Effector memory CD8-positive, alpha-beta T cell (primary cell): Measurements from ENCODE around the gene PDZD4.

Experiments used
- ATAC-seq: fragments of 150-1000 bp; cut with Tn5 transposase; replicated peaks from 2 replicates; pipeline ENCODE4 v1.10.0; 2021; ENCODE audit warnings: mild to moderate bottlenecking, moderate library complexity
- DNase-seq, 3 experiments: peaks; one replicate each; pipeline ENCODE4 v3.0.0; 2021
- H3K27ac Mint-ChIP-seq, 2 donors: one replicate each; pipeline ENCODE4 v1.8.0; 2022; ENCODE audit warnings: mild to moderate bottlenecking in 2 of 2, mixed read lengths in 2 of 2, moderate library complexity in 2 of 2
- H3K27me3 Mint-ChIP-seq, 2 donors: one replicate each; pipeline ENCODE4 v1.8.0; 2022; ENCODE audit warnings: mixed read lengths in 2 of 2
- H3K36me3 Mint-ChIP-seq: one replicate; pipeline ENCODE4 v1.8.0; 2022; ENCODE audit warnings: mild to moderate bottlenecking, moderate library complexity, mixed read lengths; ENCODE audit not compliant: insufficient read depth
- H3K4me1 Mint-ChIP-seq, 2 donors: one replicate each; pipeline ENCODE4 v1.8.0; 2022; ENCODE audit warnings: low read depth in 2 of 2, mixed read lengths in 2 of 2
- H3K4me3 Mint-ChIP-seq, 2 donors: one replicate each; pipeline ENCODE4 v1.8.0; 2022; ENCODE audit warnings: mild to moderate bottlenecking in 2 of 2, mixed read lengths in 2 of 2, moderate library complexity in 2 of 2
- H3K9me3 Mint-ChIP-seq, 2 donors: one replicate each; pipeline ENCODE4 v1.8.0; 2022; ENCODE audit warnings: mixed read lengths in 2 of 2

The PDZD4 gene

DNA sequence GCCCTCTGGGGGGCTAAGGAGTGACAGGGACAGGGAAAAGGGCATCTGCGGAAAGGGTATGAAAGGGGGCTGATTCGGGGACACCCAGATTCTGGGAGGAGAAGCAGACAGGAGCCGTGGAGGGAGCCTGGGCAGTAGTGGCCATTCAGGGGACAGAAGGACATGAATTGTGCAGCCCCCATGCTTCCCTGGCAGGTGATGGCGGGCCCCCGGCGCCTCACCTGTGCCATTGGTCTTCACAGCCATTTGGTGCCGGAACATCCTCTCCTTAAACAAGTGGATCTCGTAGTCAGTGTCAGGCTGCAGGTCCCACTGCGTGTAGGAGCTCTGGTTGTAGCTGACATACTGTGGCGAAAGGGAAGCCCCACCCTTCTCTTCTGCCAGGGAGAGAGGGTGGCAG is 33.8 kb upstream of the PDZD4 start:
- Mint-ChIP-seq H3K27ac (no peak overlapping the region), H3K9me3 (no peaks in the 10 kb centered on the region), H3K36me3 (no peaks in the 10 kb centered on the region), H3K4me1 (no peaks in the 10 kb centered on the region), H3K4me3 (no peak overlapping the region), H3K27me3 (no peaks in the 10 kb centered on the region)
- ATAC-seq, result no peak
- DNase-seq, result no peak

DNA sequence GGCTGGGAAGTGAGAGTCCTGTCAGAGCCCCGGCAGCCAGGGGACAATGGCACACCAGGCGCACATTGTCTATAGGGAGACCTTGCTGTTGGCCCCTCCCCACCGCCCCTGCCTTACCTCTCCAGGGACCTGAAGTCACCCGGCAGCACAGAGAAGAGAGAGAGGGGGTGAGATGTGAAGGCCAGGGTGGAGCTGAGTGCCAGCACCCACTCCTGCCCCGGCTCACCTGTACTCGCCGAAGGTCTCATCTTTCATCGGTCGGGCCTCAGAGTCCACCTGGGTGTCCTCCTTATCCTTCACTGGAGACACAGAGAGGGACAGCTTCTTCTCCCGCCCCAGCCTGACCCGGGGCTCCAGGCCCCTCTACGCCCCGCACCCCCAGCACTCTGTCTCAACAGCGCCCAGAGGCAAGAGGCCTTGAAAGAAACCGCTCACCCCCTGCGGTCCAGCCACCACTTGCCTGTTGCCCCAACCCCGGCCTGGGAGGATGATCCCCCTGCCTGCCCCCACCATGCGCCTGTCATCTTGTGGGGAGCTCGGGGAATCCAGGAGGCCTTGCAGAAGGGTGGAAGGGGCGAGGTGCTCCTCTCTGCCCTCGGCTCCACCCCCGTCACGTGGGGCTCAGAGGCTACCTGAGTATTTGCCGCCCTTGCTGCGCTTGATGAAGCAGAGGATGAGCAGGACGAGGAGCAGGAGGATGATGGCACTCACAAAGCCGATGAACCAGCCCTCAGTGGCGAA is 33.1 kb upstream of the PDZD4 start:
- DNase-seq, result no peak
- Mint-ChIP-seq H3K27ac (no peak overlapping the region), H3K27me3 (no peaks in the 10 kb centered on the region), H3K4me3 (no peak overlapping the region), H3K36me3 (no peaks in the 10 kb centered on the region), H3K4me1 (no peaks in the 10 kb centered on the region), H3K9me3 (no peaks in the 10 kb centered on the region)
- no peak for ATAC-seq

DNA sequence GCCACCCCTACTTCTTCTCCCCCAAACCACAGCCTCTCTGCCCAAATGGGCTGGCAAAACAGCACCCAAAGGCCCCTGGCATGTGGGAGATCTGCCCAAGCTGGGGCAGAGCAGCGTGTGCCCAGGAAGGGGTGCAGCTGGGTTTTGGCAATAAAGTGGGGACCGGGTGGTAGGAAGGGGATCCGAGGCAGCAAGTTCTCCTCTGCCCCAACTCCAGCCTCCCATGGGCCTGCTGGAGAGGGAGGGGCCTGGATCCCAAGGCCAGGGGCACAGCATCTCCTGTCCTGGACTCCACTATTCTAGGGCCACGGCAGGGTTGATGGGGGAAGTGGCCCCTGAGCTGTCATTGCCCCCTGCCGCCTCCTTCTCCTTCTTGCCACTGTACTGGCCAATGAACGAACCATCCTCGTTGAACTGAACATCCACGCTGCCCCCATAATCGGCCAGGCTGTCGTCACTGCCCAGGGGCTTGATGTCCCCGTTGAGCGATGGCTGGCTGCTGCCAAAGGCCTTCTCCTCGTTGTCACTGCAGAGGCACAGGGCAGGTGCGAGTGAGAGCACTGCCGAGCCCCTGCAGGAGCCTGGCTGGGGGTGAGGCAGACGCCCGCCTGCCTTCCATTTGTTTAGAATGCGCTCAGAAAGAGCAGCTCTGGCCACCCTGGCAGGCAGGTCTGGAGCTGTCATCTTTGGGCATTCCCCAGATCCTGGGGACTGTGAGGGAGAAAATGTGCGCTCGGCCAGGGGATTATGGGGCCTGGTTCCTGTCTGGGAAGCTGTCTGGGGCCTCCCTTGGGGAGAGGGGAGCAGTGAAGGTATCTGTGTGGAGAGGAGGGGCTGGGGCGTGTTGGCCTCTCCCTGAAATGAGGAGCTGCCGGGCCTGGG is 32.3 kb upstream of the PDZD4 start:
- Mint-ChIP-seq H3K9me3 (no peaks in the 10 kb centered on the region), H3K4me3 (no peak overlapping the region), H3K27me3 (no peaks in the 10 kb centered on the region), H3K36me3 (no peaks in the 10 kb centered on the region), H3K27ac (no peak overlapping the region), H3K4me1 (peaks cover 2 to 5% of the 10 kb centered on the region in 2 donors)
- ATAC-seq (no peak), DNase-seq (no peak)

DNA sequence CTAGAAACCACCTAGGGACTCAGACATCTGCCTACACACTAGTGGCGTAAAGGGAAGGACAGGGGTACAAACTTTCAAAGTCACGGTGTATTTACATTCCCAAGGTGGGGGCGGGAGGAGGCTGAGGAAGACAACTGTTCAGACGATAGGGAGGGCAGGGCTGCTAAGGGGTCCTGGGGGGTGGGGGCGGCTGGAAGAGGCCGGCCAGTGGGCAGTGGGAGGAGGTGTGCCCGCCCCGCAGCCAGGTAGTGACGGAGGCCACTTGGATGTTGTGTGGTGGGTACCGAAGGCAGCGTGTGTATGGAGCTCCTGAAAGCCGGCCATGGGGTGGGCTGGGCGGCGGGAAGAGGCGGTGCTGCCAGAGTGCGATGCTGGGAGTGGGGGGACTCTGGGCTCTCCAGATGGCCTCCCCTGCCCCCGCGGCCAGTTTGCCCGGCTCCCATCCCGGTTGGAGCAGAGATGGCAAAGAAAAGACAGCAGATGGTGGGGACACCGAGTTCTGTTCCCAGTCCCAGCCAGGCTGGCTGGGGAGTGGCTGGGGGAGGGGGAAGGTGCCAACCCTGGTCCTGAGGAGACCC is 31.5 kb upstream of the PDZD4 start:
- Mint-ChIP-seq H3K4me1 (peaks cover 9 to 12% of the 10 kb centered on the region in 2 donors), H3K36me3 (no peaks in the 10 kb centered on the region), H3K4me3 (no peak overlapping the region), H3K27ac (no peak overlapping the region), H3K27me3 (no peaks in the 10 kb centered on the region), H3K9me3 (no peaks in the 10 kb centered on the region)
- DNase-seq (no peak), ATAC-seq (no peak)

DNA sequence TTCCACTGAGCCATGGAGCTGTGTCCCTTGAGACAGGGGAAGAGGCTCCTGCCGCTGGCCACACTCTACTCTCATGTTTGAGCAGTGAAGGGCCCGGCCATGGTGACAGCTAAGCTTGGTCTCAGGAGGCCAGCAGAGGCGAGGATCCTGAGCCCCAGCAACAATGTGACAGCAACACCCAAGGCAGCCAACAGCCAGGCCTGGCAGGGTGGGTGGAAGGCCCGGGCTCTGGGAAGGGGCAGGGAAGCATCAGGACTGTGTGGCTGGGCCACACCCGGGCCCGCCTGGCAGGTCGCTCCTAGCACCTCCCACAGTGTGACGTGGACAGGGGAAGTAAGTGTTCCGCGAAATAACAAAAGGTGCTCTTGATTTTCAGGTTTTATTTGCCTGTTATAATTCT is 30.8 kb upstream of the PDZD4 start:
- Mint-ChIP-seq H3K4me1 (peaks cover 10 to 16% of the 10 kb centered on the region in 2 donors), H3K36me3 (no peaks in the 10 kb centered on the region), H3K27me3 (no peaks in the 10 kb centered on the region), H3K4me3 (no peak overlapping the region), H3K9me3 (no peaks in the 10 kb centered on the region), H3K27ac (no peak overlapping the region)
- ATAC-seq (no peak), DNase-seq (no peak)

DNA sequence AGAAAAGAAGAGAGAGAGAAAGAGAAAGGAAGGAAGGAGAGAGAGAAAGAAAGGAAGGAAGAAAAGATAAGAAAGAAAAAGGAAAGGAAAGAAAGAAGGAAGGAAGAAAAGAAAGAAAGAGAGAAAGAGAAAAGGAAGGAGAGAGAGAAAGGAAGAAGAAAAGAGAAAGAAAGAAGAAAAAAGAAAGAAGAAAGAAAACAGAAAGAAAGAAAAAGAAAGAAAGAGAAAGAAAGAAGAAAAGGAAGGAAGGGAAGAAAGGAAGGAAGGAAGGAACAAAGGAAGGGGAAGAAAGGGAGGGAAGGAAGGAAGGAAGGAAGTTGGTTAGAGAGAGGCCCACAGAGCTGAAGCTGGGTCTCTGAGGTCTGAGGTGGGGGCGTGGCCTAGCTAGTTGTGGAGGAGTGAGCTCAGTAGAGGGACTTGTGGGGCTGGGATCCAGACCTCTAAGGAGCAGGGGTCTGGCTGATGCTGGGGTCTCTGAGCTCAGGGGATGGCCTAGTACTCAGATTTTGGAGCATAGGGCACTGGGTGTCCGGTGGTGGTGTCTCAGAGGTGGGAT is 27.1 kb upstream of the PDZD4 start:
- Mint-ChIP-seq H3K36me3 (no peaks in the 10 kb centered on the region), H3K4me3 (no peak overlapping the region), H3K4me1 (peaks cover 10 to 16% of the 10 kb centered on the region in 2 donors), H3K9me3 (no peaks in the 10 kb centered on the region), H3K27me3 (peaks cover 0 to 2% of the 10 kb centered on the region in 2 donors), H3K27ac (no peak overlapping the region)
- DNase-seq, result no peak
- no peak for ATAC-seq

DNA sequence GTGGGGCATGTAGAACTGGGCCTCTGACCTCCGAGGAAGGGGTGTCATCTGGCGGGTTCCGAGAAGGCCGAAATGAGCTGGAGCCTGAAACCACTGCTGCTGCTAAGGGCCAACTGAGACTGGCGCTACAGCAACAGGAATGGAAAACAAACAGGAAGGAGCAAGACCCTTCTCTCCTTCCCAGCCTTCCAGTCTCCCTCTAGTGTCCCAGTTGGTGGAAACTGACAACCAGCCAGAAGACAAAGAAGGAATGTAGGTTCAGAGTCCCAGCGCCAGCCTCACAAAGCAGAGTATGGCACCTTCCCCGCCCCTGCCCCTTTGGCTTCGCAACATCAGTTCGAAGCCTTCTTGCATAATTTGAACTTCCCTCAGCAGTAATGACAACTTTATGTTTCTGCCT is 24.4 kb upstream of the PDZD4 start:
- Mint-ChIP-seq H3K27ac (no peak overlapping the region), H3K36me3 (no peaks in the 10 kb centered on the region), H3K27me3 (peaks cover 0 to 9% of the 10 kb centered on the region in 2 donors), H3K9me3 (no peaks in the 10 kb centered on the region), H3K4me3 (no peak overlapping the region), H3K4me1 (peaks cover 10 to 16% of the 10 kb centered on the region in 2 donors)
- ATAC-seq (no peak), DNase-seq (no peak)

DNA sequence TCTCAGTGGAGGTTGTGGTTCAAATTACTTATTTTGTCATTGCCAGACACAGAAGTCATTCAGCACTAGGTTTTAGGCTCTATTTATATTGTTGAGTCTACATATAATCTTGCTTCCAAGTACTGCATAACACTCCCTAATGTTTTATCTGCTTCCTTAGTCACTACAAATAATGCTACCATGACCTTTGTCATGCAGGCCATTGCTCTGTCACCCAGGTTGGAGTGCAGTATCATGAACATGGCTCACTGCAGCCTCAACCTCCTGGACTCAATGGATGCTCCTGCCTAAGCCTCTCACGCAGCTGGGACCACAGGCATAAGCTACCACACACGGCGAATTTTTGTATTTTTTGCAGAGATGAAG is 23.5 kb upstream of the PDZD4 start:
- Mint-ChIP-seq H3K36me3 (no peaks in the 10 kb centered on the region), H3K27ac (no peak overlapping the region), H3K27me3 (peaks cover 0 to 9% of the 10 kb centered on the region in 2 donors), H3K9me3 (no peaks in the 10 kb centered on the region), H3K4me1 (peaks cover 10 to 16% of the 10 kb centered on the region in 2 donors), H3K4me3 (no peak overlapping the region)
- no peak for ATAC-seq
- DNase-seq, result no peak

DNA sequence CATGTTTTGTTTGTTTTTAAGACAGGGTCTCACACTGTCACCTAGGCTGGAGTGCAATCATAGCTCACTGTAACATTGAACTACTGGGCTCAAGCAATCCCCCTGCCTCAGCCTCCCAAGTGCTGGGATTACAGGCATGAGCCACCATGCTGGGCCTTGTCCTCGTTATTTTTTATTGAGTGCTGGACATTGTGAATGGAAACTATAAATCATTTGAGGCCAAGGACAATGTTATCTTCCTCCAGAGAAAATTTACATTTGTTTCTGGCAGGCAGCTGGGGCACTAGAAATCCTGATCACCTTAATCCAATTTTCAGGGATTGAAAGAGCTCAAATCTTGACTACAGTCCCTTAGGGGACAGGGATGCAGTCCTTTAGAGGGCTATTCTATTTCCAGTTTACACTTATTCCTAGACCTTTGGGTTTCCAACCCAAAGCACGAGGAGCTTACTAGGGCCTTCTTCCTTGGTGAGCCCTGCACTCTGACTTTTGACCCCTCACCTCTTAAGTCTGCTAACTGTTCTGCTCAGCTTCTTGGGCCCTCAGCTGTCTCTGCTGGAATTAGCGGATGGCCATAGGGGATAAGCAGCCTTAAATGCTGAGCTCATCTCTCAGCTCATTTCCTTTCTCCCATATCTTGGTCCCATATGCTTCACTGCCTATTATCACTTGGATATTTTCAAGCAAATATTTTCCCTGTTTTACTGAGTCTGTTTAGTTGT is 23.0 kb upstream of the PDZD4 start:
- Mint-ChIP-seq H3K27ac (no peak overlapping the region), H3K4me3 (no peak overlapping the region), H3K27me3 (peaks cover 0 to 9% of the 10 kb centered on the region in 2 donors), H3K36me3 (no peaks in the 10 kb centered on the region), H3K9me3 (no peaks in the 10 kb centered on the region), H3K4me1 (peaks cover 10 to 16% of the 10 kb centered on the region in 2 donors)
- ATAC-seq (no peak), DNase-seq (no peak)

DNA sequence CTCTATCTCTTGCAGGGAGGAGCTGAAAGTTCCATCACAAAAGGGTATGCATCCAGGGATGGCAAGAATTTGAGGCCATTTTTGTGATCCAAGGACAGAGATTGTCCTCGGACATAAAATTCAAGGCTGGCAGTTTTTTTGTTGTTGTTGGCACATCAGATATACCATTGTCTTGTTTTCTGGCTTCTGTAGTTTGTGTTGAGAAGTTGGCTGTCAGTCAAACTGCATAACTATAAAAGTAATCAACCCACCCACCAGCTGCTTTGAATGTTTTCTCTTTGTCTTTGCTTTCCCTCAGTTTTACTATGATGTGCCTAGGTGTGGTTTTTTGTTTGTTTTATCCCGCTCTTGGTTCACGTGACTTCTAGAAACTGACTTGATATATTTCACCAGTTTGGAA is 21.6 kb upstream of the PDZD4 start:
- ATAC-seq, result no peak
- Mint-ChIP-seq H3K4me3 (no peak overlapping the region), H3K4me1 (peaks cover 3 to 5% of the 10 kb centered on the region in 2 donors), H3K27ac (no peak overlapping the region), H3K27me3 (peaks cover 0 to 9% of the 10 kb centered on the region in 2 donors), H3K36me3 (no peaks in the 10 kb centered on the region), H3K9me3 (no peaks in the 10 kb centered on the region)
- DNase-seq, result no peak

DNA sequence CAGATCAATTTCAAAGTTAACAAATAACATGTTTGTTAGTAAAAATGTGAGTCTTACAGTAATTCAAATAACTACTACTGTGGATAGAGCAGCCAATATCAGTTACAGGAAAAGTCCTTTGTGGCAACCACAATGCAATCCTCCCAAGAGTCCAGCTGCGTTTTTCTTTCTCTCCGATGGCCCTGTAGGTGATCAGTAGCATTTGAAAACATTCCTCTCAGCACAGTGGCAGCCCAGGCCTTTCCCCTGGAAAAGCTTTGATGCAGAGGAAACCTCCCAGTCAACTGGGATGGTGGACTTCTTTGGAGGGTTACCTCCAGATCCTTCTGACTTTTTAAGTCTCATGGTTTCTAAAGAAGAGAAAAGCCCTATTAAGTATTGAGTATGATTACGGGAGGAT is 18.0 kb upstream of the PDZD4 start:
- DNase-seq (no peak), ATAC-seq (no peak)
- no peak overlapping the region for H3K27ac Mint-ChIP-seq
- H3K4me3 Mint-ChIP-seq, result no peak overlapping the region
- H3K36me3 Mint-ChIP-seq, result no peaks in the 10 kb centered on the region
- peaks cover 4 to 15% of the 10 kb centered on the region in 2 donors for H3K27me3 Mint-ChIP-seq
- H3K9me3 Mint-ChIP-seq, result no peaks in the 10 kb centered on the region
- no peaks in the 10 kb centered on the region for H3K4me1 Mint-ChIP-seq

DNA sequence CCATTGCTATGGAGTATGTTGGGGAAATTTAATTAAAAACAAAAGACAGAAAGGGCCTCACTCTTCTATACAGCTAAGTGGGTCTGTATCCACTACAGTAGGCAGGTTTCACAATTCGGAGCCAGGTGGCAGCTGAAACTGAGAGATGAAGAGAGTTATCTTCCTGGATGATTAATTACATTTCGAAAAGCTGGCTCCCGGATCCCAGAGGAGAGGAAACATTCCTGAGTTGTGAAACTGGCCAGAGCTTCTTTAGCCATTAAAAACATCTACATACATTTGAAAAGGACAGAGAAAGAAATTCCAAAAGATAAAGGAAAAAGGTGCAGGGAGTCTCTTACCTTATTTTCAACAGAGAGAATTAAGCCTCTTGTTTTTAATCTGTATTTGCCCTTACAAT is 15.5 kb upstream of the PDZD4 start:
- Mint-ChIP-seq H3K36me3 (no peaks in the 10 kb centered on the region), H3K27ac (no peak overlapping the region), H3K9me3 (no peaks in the 10 kb centered on the region), H3K4me3 (no peak overlapping the region), H3K4me1 (no peaks in the 10 kb centered on the region), H3K27me3 (peaks cover 7 to 9% of the 10 kb centered on the region in 2 donors)
- DNase-seq, result no peak
- no peak for ATAC-seq

DNA sequence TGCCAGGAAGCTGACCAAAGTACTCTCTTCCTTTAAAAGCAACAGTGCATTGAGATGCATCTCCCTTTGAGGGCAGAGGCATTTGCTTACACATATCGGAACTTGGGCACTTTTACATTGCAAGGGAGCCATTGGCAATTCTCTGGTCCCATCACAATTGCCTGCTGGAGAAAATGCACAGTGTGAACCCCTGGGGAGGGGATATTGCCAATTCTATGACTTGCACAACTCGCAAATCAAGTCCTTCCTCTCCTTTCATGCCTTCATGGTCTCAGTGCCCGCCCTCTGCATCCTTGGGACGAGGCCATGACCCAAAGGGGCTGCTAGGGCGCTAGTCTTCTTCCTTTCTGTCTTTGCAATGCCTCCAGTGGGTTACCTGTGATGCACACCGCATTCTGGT is 14.9 kb upstream of the PDZD4 start:
- H3K9me3 Mint-ChIP-seq, result no peaks in the 10 kb centered on the region
- DNase-seq, result no peak
- no peak overlapping the region for H3K27ac Mint-ChIP-seq
- H3K27me3 Mint-ChIP-seq, result peaks cover 7 to 9% of the 10 kb centered on the region in 2 donors
- ATAC-seq, result no peak
- no peak overlapping the region for H3K4me3 Mint-ChIP-seq
- H3K4me1 Mint-ChIP-seq, result no peaks in the 10 kb centered on the region
- no peaks in the 10 kb centered on the region for H3K36me3 Mint-ChIP-seq
